Neural progenitor cell (in vitro differentiated cells): ENCODE measurements around the gene SPRR2F. TPM values are rescaled to one million over a fixed set of nuclear protein-coding genes. Genes with fewer than 3 reads are reported as not detected.

Experiments used
- DNase-seq: peaks from one replicate; pipeline ENCODE4 v3.0.0-alpha.2; 2016; ENCODE audit warnings: low spot score
- H2AFZ ChIP-seq: fragments of 200-600 bp; sonication (generic); replicated peaks from 2 replicates; pipeline ENCODE4 v1.6.1; 2016; ENCODE audit warnings: antibody characterized with exemption
- H3F3A ChIP-seq: fragments of 200-600 bp; sonication (generic); 2 replicates; pipeline ENCODE4 v1.6.1; 2016; ENCODE audit warnings: antibody characterized with exemption, low read depth
- H3K27ac ChIP-seq: fragments of 200-600 bp; sonication (generic); 2 replicates; pipeline ENCODE4 v1.5.1; 2016; ENCODE audit warnings: mild to moderate bottlenecking
- H3K27me3 ChIP-seq: fragments of 200-600 bp; sonication (generic); 2 replicates; pipeline ENCODE4 v1.6.1; 2016; ENCODE audit warnings: mild to moderate bottlenecking, moderate library complexity
- H3K36me3 ChIP-seq: fragments of 200-600 bp; sonication (generic); 2 replicates; pipeline ENCODE4 v1.5.1; 2016
- H3K4me1 ChIP-seq: fragments of 200-600 bp; sonication (generic); 2 replicates; pipeline ENCODE4 v1.6.1; 2016; ENCODE audit warnings: mixed run types
- H3K4me2 ChIP-seq: fragments of 200-600 bp; sonication (generic); 2 replicates; pipeline ENCODE4 v1.6.1; 2016
- H3K4me3 ChIP-seq: fragments of 200-600 bp; sonication (generic); 2 replicates; pipeline ENCODE4 v1.5.1; 2016
- H3K79me2 ChIP-seq: fragments of 200-600 bp; sonication (generic); 2 replicates; pipeline ENCODE4 v1.6.1; 2016; ENCODE audit warnings: low read depth
- H3K9ac ChIP-seq: fragments of 200-600 bp; sonication (generic); 2 replicates; pipeline ENCODE4 v1.6.1; 2016
- H3K9me3 ChIP-seq: fragments of 200-600 bp; sonication (generic); 2 replicates; pipeline ENCODE4 v1.5.1; 2016; ENCODE audit warnings: low read depth
- H4K20me1 ChIP-seq: fragments of 200-600 bp; sonication (generic); 2 replicates; pipeline ENCODE4 v1.6.1; 2016; ENCODE audit warnings: low read depth
- H3K27ac Mint-ChIP-seq: 3 replicates; pipeline ENCODE4 v1.8.0; 2021; ENCODE audit warnings: mixed read lengths
- H3K27me3 Mint-ChIP-seq: 2 replicates; pipeline ENCODE4 v1.8.0; 2022; ENCODE audit warnings: low read depth, mild to moderate bottlenecking, inconsistent platforms, moderate library complexity, mixed read lengths; ENCODE audit not compliant: insufficient read depth
- H3K36me3 Mint-ChIP-seq: 3 replicates; pipeline ENCODE4 v1.8.0; 2021; ENCODE audit warnings: mixed read lengths
- H3K4me1 Mint-ChIP-seq: 3 replicates; pipeline ENCODE4 v1.8.0; 2021; ENCODE audit warnings: mixed read lengths
- H3K4me3 Mint-ChIP-seq: 3 replicates; pipeline ENCODE4 v1.8.0; 2021; ENCODE audit warnings: mild to moderate bottlenecking, moderate library complexity, mixed read lengths
- H3K9me3 Mint-ChIP-seq: 3 replicates; pipeline ENCODE4 v1.8.0; 2020; ENCODE audit warnings: mixed read lengths
- EZH2 ChIP-seq: fragments of 200-600 bp; sonication (generic); IDR thresholded peaks from 2 replicates; pipeline ENCODE4 v1.6.1; 2017; ENCODE audit warnings: antibody characterized with exemption, mild to moderate bottlenecking, moderate library complexity
- EZH2phosphoT487 ChIP-seq: fragments of 200-600 bp; sonication (generic); IDR thresholded peaks from 2 replicates; pipeline ENCODE4 v1.6.1; 2017; ENCODE audit warnings: antibody characterized with exemption
- total RNA-seq: library from RNA; depleted of rRNA; stranded (reverse); fragments of >200 nt; gene quantifications from 2 replicates; pipeline ENCODE4 v1.2.3, GENCODE V29; 2015; ENCODE audit warnings: low replicate concordance
- TF ChIP-seq, protein P1 (sequence below): fragments of 200-600 bp; sonication (generic); IDR thresholded peaks from 2 replicates; pipeline ENCODE4 v1.5.1; 2017; ENCODE audit warnings: antibody characterized with exemption, mild to moderate bottlenecking

The SPRR2F gene
- total RNA-seq, 1 donor from 2014 or later: not detected

DNA sequence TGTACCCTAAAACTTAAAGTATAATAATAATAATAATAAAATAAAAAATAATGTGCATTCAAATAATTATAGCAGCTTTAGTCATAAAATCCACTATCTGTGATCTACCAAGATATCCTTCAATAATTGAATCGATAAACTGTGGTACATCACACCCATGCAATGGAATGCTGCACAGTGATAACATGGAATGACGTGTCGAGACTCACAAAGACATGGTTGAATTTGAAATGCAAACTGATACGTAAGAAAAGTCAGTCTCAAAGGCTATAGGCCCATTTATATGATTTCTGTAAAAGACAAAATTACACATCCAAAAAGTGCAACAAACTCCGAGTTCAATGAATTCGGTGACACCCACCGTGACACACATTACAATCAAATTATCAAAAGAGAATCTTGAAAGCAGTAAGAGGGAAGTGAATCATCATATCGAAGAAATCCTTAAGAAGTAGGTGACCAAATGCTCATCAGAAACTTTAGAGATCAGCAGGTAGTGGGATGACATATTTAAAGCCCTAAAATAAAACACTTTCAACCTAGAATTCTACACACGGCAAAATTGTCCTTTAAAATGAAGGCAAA lies 13.8 kb downstream of the SPRR2F start:
- H3K4me3 Mint-ChIP-seq: no peak overlapping the region
- Histone ChIP-seq H3K27ac (no peak overlapping the region), H3K4me3 (no peak overlapping the region), H3K4me2 (no peak overlapping the region), H3K27me3 (no peaks in the 10 kb centered on the region), H4K20me1 (no peaks in the 10 kb centered on the region), H2AFZ (no peak overlapping the region), H3K36me3 (no peaks in the 10 kb centered on the region), H3K9ac (no peak overlapping the region), H3F3A (no peaks in the 10 kb centered on the region), H3K9me3 (peaks cover 8% of the 10 kb centered on the region), H3K4me1 (no peaks in the 10 kb centered on the region), H3K79me2 (no peaks in the 10 kb centered on the region)
- TF ChIP-seq EZH2phosphoT487 (no peak), EZH2 (no peak)
- TF ChIP-seq, protein P1, sequence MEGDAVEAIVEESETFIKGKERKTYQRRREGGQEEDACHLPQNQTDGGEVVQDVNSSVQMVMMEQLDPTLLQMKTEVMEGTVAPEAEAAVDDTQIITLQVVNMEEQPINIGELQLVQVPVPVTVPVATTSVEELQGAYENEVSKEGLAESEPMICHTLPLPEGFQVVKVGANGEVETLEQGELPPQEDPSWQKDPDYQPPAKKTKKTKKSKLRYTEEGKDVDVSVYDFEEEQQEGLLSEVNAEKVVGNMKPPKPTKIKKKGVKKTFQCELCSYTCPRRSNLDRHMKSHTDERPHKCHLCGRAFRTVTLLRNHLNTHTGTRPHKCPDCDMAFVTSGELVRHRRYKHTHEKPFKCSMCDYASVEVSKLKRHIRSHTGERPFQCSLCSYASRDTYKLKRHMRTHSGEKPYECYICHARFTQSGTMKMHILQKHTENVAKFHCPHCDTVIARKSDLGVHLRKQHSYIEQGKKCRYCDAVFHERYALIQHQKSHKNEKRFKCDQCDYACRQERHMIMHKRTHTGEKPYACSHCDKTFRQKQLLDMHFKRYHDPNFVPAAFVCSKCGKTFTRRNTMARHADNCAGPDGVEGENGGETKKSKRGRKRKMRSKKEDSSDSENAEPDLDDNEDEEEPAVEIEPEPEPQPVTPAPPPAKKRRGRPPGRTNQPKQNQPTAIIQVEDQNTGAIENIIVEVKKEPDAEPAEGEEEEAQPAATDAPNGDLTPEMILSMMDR: no peak
- no peak for DNase-seq
- no peaks in the 10 kb centered on the region for H3K36me3 Mint-ChIP-seq
- no peaks in the 10 kb centered on the region for H3K9me3 Mint-ChIP-seq
- peaks cover 2% of the 10 kb centered on the region for H3K27me3 Mint-ChIP-seq
- H3K27ac Mint-ChIP-seq: no peak overlapping the region
- no peaks in the 10 kb centered on the region for H3K4me1 Mint-ChIP-seq

DNA sequence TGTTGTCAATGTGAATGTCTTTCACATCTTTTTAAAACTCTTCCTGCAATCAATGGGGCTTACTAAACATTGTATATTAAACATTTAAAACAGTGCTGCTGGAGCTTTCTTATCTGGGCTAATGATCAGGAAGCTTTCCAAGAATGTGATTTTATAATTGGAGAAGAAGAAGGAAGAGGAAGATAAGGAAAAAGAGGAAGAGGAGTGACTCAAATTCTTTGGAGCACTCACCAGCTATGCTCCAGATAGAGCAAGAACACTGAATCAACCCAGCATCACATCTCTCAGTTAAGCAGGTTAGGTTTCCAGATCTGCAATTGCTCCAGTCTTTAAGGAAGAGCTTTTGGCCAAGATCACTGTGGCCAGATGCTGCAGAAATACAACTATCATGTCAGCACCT lies 17.6 kb downstream of the SPRR2F start:
- Histone ChIP-seq H3K27me3 (no peaks in the 10 kb centered on the region), H3F3A (no peaks in the 10 kb centered on the region), H3K9me3 (peaks cover 8% of the 10 kb centered on the region), H3K27ac (no peak overlapping the region), H3K9ac (no peak overlapping the region), H4K20me1 (no peaks in the 10 kb centered on the region), H3K79me2 (no peaks in the 10 kb centered on the region), H3K36me3 (no peaks in the 10 kb centered on the region), H2AFZ (no peak overlapping the region), H3K4me2 (no peak overlapping the region), H3K4me1 (no peaks in the 10 kb centered on the region), H3K4me3 (no peak overlapping the region)
- H3K27me3 Mint-ChIP-seq: peaks cover 3% of the 10 kb centered on the region
- DNase-seq: no peak
- TF ChIP-seq, protein P1: no peak
- TF ChIP-seq EZH2phosphoT487 (no peak), EZH2 (no peak)
- no peak overlapping the region for H3K4me3 Mint-ChIP-seq
- H3K27ac Mint-ChIP-seq: no peak overlapping the region
- no peaks in the 10 kb centered on the region for H3K4me1 Mint-ChIP-seq
- H3K9me3 Mint-ChIP-seq: no peaks in the 10 kb centered on the region
- H3K36me3 Mint-ChIP-seq: no peaks in the 10 kb centered on the region

DNA sequence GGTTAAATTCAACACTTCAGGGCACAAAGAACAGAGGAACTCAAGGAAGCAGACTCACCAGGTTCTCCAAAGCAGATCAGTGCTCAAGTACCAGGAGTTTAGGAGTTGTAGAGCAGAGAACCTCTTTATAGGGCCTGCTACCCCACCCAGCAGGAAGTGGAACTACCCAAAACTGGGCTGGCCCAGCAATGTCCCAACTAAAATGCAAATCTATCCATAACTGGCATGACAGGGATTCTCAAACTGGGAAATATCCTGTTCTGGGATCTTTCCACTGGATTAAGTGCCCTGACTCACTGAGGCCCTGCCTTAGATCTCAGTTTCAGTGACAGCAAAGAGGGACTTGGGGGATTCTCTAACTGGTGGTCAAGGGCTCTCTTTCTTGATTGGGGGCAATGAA lies 18.9 kb downstream of the SPRR2F start, which contains the start of gene SPRR2E:
SPRR2E (minus strand) TSS at position 101 of the 400 bp plus-strand sequence. CDS start 775 bp downstream, outside the sequence.
- Histone ChIP-seq H3K4me2 (no peak within 1 kb of the TSS), H3K36me3 (no peaks in the 10 kb centered on the region), H3K4me3 (no peak within 1 kb of the TSS), H3K9ac (no peak within 1 kb of the TSS), H3K27ac (no peak within 1 kb of the TSS), H3K9me3 (peaks cover 8% of the 10 kb centered on the region), H4K20me1 (no peaks in the 10 kb centered on the region), H3K27me3 (no peaks in the 10 kb centered on the region), H2AFZ (no peak within 1 kb of the TSS), H3K4me1 (no peaks in the 10 kb centered on the region), H3K79me2 (no peaks in the 10 kb centered on the region), H3F3A (no peaks in the 10 kb centered on the region)
- TF ChIP-seq EZH2phosphoT487: no peak
- H3K4me3 Mint-ChIP-seq: no peak within 1 kb of the TSS
- H3K36me3 Mint-ChIP-seq: no peaks in the 10 kb centered on the region
- DNase-seq: no peak
- no peaks in the 10 kb centered on the region for H3K9me3 Mint-ChIP-seq
- H3K27me3 Mint-ChIP-seq: peaks cover 3% of the 10 kb centered on the region
- H3K4me1 Mint-ChIP-seq: no peaks in the 10 kb centered on the region
- H3K27ac Mint-ChIP-seq: no peak within 1 kb of the TSS

DNA sequence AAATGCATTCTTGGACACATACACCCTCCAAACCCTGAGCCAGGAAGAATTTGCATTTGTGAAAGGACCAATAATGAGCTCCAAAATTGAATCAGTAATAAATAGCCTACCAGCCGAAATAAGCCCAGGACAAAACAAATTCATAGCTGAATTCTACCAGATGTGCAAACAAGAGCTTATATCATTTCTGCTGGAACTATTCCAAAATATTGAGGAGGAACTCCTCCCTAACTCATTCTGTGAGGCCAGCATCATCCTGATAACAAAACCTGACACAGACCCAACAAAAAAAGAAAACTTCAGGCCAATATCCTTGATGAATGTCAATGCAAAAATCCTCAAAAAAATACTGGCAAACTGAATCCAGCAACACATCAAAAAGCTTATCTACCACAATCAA lies 25.7 kb downstream of the SPRR2F start:
- Histone ChIP-seq H3K9me3 (peaks cover 22% of the 10 kb centered on the region), H3K36me3 (no peaks in the 10 kb centered on the region), H3K27ac (no peak overlapping the region), H3K4me2 (no peak overlapping the region), H3K79me2 (no peaks in the 10 kb centered on the region), H3K27me3 (no peaks in the 10 kb centered on the region), H2AFZ (no peak overlapping the region), H3K4me1 (no peaks in the 10 kb centered on the region), H3F3A (no peaks in the 10 kb centered on the region), H3K9ac (no peak overlapping the region), H4K20me1 (no peaks in the 10 kb centered on the region), H3K4me3 (no peak overlapping the region)
- peaks cover 4% of the 10 kb centered on the region for H3K9me3 Mint-ChIP-seq
- H3K27ac Mint-ChIP-seq: no peak overlapping the region
- no peak overlapping the region for H3K4me3 Mint-ChIP-seq
- H3K36me3 Mint-ChIP-seq: no peaks in the 10 kb centered on the region
- H3K27me3 Mint-ChIP-seq: peaks cover 5% of the 10 kb centered on the region
- no peak for DNase-seq
- TF ChIP-seq, protein P1: no peak
- TF ChIP-seq EZH2: no peak
- TF ChIP-seq EZH2phosphoT487: no peak
- no peaks in the 10 kb centered on the region for H3K4me1 Mint-ChIP-seq
